Tibial nerve (tissue), 4 donors: Measurements from ENCODE around the gene TIMD4. TPM values are rescaled to one million over a fixed set of nuclear protein-coding genes. Genes with fewer than 3 reads are reported as not detected.

Source experiments
- DNase-seq, 2 donors: peaks; one replicate each; pipeline ENCODE4 v3.0.0-alpha.2; 2019; ENCODE audit warnings: low spot score in 2 of 2
- H3K27ac ChIP-seq, 4 donors: fragments of 200-600 bp; sonication (generic) in 3 of 4; one replicate each; pipeline ENCODE4 v1.5.1; 2017 to 2019; ENCODE audit warnings: mild to moderate bottlenecking in 1 of 4
- H3K27me3 ChIP-seq, 2 donors: fragments of 200-600 bp; sonication (generic) in 1 of 2; one replicate each; pipeline versions ENCODE4 v1.5.1 to v1.6.0; 2017 to 2019
- H3K36me3 ChIP-seq, 3 donors: fragments of 200-600 bp; sonication (generic); one replicate each; pipeline ENCODE4 v1.5.1; 2018 to 2019
- H3K4me1 ChIP-seq, 4 donors: fragments of 200-600 bp; sonication (generic) in 3 of 4; one replicate each; pipeline ENCODE4 v1.5.1; 2017 to 2019
- H3K4me3 ChIP-seq, 4 donors: fragments of 200-600 bp; sonication (generic) in 3 of 4; one replicate each; pipeline ENCODE4 v1.5.1; 2017 to 2019; ENCODE audit warnings: mild to moderate bottlenecking in 1 of 4, moderate library complexity in 1 of 4
- H3K9me3 ChIP-seq, 4 donors: fragments of 200-600 bp; sonication (generic) in 3 of 4; one replicate each; pipeline ENCODE4 v1.5.1; 2017 to 2019
- EP300 ChIP-seq, 2 donors: sonication (generic); formaldehyde crosslinking; IDR thresholded peaks; one replicate each; pipeline ENCODE4 v1.6.1; 2017; ENCODE audit warnings: antibody characterized with exemption in 2 of 2, mild to moderate bottlenecking in 1 of 2
- POLR2A ChIP-seq, 2 donors: fragments of 450-650 bp; IDR thresholded peaks; one replicate each; pipeline ENCODE4 v1.6.1; 2017; ENCODE audit warnings: antibody characterized with exemption in 2 of 2, mild to moderate bottlenecking in 2 of 2, moderate library complexity in 2 of 2
- WGBS, 2 donors: methylation state at CpG; one replicate each; pipeline ENCODE4 v1.1.5; 2018; 5-methylcytosine and 5-hydroxymethylcytosine counted together
- total RNA-seq, 4 donors: library from RNA; depleted of rRNA; stranded (reverse); fragments of >200 nt; gene quantifications; one replicate each; pipeline ENCODE4 v1.1.0, GENCODE V29; 2016
- TF ChIP-seq, protein P1 (sequence below), 5 experiments: fragments of 200-600 bp in 3 of 5; fragments of 450-650 bp in 2 of 5; sonication (generic) in 3 of 5; IDR thresholded peaks; one replicate each; pipeline ENCODE4 v1.5.1; 2016 to 2019; ENCODE audit warnings: antibody characterized with exemption in 5 of 5, mild to moderate bottlenecking in 3 of 5, moderate library complexity in 2 of 5

TIMD4 gene
- total RNA-seq, 4 donors from 2014 or later, result not detected

- Histone ChIP-seq H3K27ac (no peak overlapping the region), H3K4me1 (no peaks in the 10 kb centered on the region), H3K27me3 (no peaks in the 10 kb centered on the region), H3K4me3 (no peak overlapping the region), H3K36me3 (no peaks in the 10 kb centered on the region), H3K9me3 (no peaks in the 10 kb centered on the region)
- WGBS, 2 donors, result 38 to 44% methylated on average over 5 of the region's 5 CpGs
- TF ChIP-seq, protein P1, sequence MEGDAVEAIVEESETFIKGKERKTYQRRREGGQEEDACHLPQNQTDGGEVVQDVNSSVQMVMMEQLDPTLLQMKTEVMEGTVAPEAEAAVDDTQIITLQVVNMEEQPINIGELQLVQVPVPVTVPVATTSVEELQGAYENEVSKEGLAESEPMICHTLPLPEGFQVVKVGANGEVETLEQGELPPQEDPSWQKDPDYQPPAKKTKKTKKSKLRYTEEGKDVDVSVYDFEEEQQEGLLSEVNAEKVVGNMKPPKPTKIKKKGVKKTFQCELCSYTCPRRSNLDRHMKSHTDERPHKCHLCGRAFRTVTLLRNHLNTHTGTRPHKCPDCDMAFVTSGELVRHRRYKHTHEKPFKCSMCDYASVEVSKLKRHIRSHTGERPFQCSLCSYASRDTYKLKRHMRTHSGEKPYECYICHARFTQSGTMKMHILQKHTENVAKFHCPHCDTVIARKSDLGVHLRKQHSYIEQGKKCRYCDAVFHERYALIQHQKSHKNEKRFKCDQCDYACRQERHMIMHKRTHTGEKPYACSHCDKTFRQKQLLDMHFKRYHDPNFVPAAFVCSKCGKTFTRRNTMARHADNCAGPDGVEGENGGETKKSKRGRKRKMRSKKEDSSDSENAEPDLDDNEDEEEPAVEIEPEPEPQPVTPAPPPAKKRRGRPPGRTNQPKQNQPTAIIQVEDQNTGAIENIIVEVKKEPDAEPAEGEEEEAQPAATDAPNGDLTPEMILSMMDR (IDR thresholded peaks at IDR 0.05), result no peak
- no peak for TF ChIP-seq EP300 (IDR thresholded peaks at IDR 0.05)
- no peak for TF ChIP-seq POLR2A (IDR thresholded peaks at IDR 0.05)
- DNase-seq, result no peak
Measured at GRCh38 chr5:156913719-156914370, 49.2 kb downstream of the TIMD4 start.

DNA sequence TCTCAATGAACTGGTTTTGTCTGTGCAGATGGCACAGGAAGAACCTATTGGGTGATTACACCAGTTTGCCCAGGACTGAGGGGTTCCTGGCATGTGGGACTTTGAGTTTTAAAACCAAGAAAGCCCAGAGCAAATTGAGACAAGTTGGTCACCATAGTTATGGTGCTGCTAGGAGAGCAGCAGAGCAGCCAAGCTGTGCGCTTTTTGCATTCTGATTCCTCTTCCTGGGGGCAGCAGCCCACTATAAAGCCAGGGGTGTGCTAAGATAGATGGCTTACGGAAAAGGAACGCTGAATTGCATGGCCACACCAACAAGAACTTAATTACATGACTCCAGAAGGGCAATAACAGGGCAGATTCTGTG, 49.7 kb downstream of the TIMD4 start:
- no peak overlapping the region for H3K4me3 ChIP-seq
- WGBS, 2 donors, result 83 to 84% methylated on average over 3 of the region's 3 CpGs
- H3K4me1 ChIP-seq, result no peaks in the 10 kb centered on the region
- no peak overlapping the region for H3K27ac ChIP-seq
- TF ChIP-seq, protein P1 (IDR thresholded peaks at IDR 0.05), result no peak
- TF ChIP-seq EP300 (IDR thresholded peaks at IDR 0.05) (no peak), POLR2A (IDR thresholded peaks at IDR 0.05) (no peak)
- DNase-seq, result no peak
- H3K36me3 ChIP-seq, result no peaks in the 10 kb centered on the region
- no peaks in the 10 kb centered on the region for H3K27me3 ChIP-seq
- H3K9me3 ChIP-seq, result no peaks in the 10 kb centered on the region

GRCh38 chr5:156912869-156913268, 50.2 kb downstream of the TIMD4 start:
- H3K27ac ChIP-seq, result no peak overlapping the region
- H3K4me3 ChIP-seq, result no peak overlapping the region
- TF ChIP-seq, protein P1 (IDR thresholded peaks at IDR 0.05), result no peak
- no peak for TF ChIP-seq EP300 (IDR thresholded peaks at IDR 0.05)
- TF ChIP-seq POLR2A (IDR thresholded peaks at IDR 0.05), result no peak
- H3K9me3 ChIP-seq, result no peaks in the 10 kb centered on the region
- H3K27me3 ChIP-seq, result no peaks in the 10 kb centered on the region
- H3K36me3 ChIP-seq, result no peaks in the 10 kb centered on the region
- H3K4me1 ChIP-seq, result no peaks in the 10 kb centered on the region
- WGBS, 2 donors, result 73 to 83% methylated on average over 5 of the region's 5 CpGs
- DNase-seq, result no peak

DNA sequence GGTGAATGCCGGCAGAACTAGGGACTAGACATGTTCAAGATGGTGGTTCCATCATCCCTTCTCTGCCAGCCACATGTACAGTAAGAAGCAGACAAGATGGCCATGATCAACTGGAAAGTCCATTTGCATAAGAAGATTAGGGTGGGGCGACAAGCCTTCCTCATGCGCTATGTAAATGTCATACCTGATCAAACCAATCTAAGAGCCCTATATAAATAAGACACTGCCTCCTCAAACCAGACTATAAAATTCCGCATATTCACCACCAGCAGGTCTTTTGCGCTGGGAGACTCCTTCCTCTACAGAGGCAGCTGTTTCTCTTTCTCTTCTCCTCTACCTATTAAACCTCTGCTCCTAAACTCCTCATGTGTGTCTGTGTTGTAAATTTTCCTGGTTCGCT, 53.8 kb downstream of the TIMD4 start:
- Histone ChIP-seq H3K9me3 (no peaks in the 10 kb centered on the region), H3K4me3 (no peak overlapping the region), H3K36me3 (no peaks in the 10 kb centered on the region), H3K27ac (no peak overlapping the region), H3K27me3 (no peaks in the 10 kb centered on the region), H3K4me1 (no peaks in the 10 kb centered on the region)
- no peak for DNase-seq
- WGBS, 2 donors, result 86 to 94% methylated on average over 6 of the region's 6 CpGs
- TF ChIP-seq EP300 (IDR thresholded peaks at IDR 0.05), result no peak
- TF ChIP-seq POLR2A (IDR thresholded peaks at IDR 0.05), result no peak
- TF ChIP-seq, protein P1 (IDR thresholded peaks at IDR 0.05), result no peak

DNA sequence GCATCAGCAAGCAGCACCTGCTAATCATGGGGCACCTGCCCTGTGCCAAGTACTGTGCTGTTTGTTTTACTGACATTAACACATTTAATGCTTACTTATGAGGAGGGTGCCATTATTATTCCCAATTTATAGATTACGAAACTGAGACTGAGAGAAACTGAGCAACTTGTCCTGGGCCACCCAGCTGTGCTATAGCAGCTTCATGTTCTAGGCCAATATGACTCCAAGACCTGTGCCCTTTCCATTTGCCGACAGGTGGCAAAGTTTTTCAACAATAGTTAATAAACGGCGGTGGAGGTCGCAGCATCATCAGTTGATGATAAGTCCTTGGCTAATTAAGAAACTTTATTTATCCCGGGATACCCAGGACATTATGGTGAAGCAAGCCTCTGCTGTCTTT, 55.4 kb downstream of the TIMD4 start:
- Histone ChIP-seq H3K36me3 (no peaks in the 10 kb centered on the region), H3K4me3 (no peak overlapping the region), H3K27me3 (no peaks in the 10 kb centered on the region), H3K27ac (no peak overlapping the region), H3K9me3 (no peaks in the 10 kb centered on the region), H3K4me1 (no peaks in the 10 kb centered on the region)
- TF ChIP-seq, protein P1 (IDR thresholded peaks at IDR 0.05), result no peak
- TF ChIP-seq POLR2A (IDR thresholded peaks at IDR 0.05) (no peak), EP300 (IDR thresholded peaks at IDR 0.05) (no peak)
- WGBS, 2 donors, result 92% methylated on average over 6 of the region's 6 CpGs
- DNase-seq, result no peak
